Measurements from ENCODE around the gene FHDC1.

Gene FHDC1

GRCh38 chr4:152900395-152900794, 35.7 kb upstream of the FHDC1 start:
- no peak overlapping the region for H3K4me3 ChIP-seq
- H3K27ac ChIP-seq = no peak overlapping the region
- no peaks in the 10 kb centered on the region for H3K9me3 ChIP-seq (ENCODE audit: low read depth, low read length)
- H3K36me3 ChIP-seq (ENCODE audit: insufficient read depth, low read length) = no peaks in the 10 kb centered on the region
- no peak overlapping the region for H3K9ac ChIP-seq (ENCODE audit: insufficient read length)
- DNase-seq (ENCODE audit: low read depth, low spot score) = no peak
- TF ChIP-seq FOXP2 (optimal IDR thresholded peaks at IDR 0.05; ENCODE audit: control extremely low read depth, extremely low read length, insufficient read depth) (no peak), EZH2 (IDR thresholded peaks at IDR 0.05) (no peak), POLR2AphosphoS5 (IDR thresholded peaks at IDR 0.05; ENCODE audit: borderline replicate concordance, low read depth, low read length) (no peak)

- no peak for DNase-seq (ENCODE audit: low read depth, low spot score)
- Histone ChIP-seq H3K27ac (no peak overlapping the region), H3K4me3 (no peak overlapping the region), H3K9me3 (ENCODE audit: low read depth, low read length) (no peaks in the 10 kb centered on the region), H3K36me3 (ENCODE audit: insufficient read depth, low read length) (no peaks in the 10 kb centered on the region), H3K9ac (ENCODE audit: insufficient read length) (no peak overlapping the region)
- TF ChIP-seq FOXP2 (optimal IDR thresholded peaks at IDR 0.05; ENCODE audit: control extremely low read depth, extremely low read length, insufficient read depth) (no peak), EZH2 (IDR thresholded peaks at IDR 0.05) (no peak), POLR2AphosphoS5 (IDR thresholded peaks at IDR 0.05; ENCODE audit: borderline replicate concordance, low read depth, low read length) (no peak)
Observed at GRCh38 chr4:152901205-152901604, 34.9 kb upstream of the FHDC1 start.

- DNase-seq (ENCODE audit: low read depth, low spot score) = no peak
- Histone ChIP-seq H3K9ac (ENCODE audit: insufficient read length) (no peak overlapping the region), H3K4me3 (no peak overlapping the region), H3K36me3 (ENCODE audit: insufficient read depth, low read length) (no peaks in the 10 kb centered on the region), H3K9me3 (ENCODE audit: low read depth, low read length) (no peaks in the 10 kb centered on the region), H3K27ac (no peak overlapping the region)
- TF ChIP-seq EZH2 (IDR thresholded peaks at IDR 0.05) (no peak), POLR2AphosphoS5 (IDR thresholded peaks at IDR 0.05; ENCODE audit: borderline replicate concordance, low read depth, low read length) (no peak), FOXP2 (optimal IDR thresholded peaks at IDR 0.05; ENCODE audit: control extremely low read depth, extremely low read length, insufficient read depth) (no peak)
Observed at GRCh38 chr4:152903658-152904057, 32.5 kb upstream of the FHDC1 start.

GRCh38 chr4:152909901-152910300, 26.2 kb upstream of the FHDC1 start:
- Histone ChIP-seq H3K9ac (ENCODE audit: insufficient read length) (no peak overlapping the region), H3K27ac (no peak overlapping the region), H3K36me3 (ENCODE audit: insufficient read depth, low read length) (no peaks in the 10 kb centered on the region), H3K9me3 (ENCODE audit: low read depth, low read length) (no peaks in the 10 kb centered on the region), H3K4me3 (no peak overlapping the region)
- DNase-seq (ENCODE audit: low read depth, low spot score) = no peak
- TF ChIP-seq FOXP2 (optimal IDR thresholded peaks at IDR 0.05; ENCODE audit: control extremely low read depth, extremely low read length, insufficient read depth) (no peak), EZH2 (IDR thresholded peaks at IDR 0.05) (no peak), POLR2AphosphoS5 (IDR thresholded peaks at IDR 0.05; ENCODE audit: borderline replicate concordance, low read depth, low read length) (no peak)

GRCh38 chr4:152910521-152910920, 25.6 kb upstream of the FHDC1 start:
- no peak overlapping the region for H3K9ac ChIP-seq (ENCODE audit: insufficient read length)
- DNase-seq (ENCODE audit: low read depth, low spot score) = no peak
- H3K4me3 ChIP-seq = no peak overlapping the region
- H3K36me3 ChIP-seq (ENCODE audit: insufficient read depth, low read length) = no peaks in the 10 kb centered on the region
- H3K27ac ChIP-seq = no peak overlapping the region
- no peak for TF ChIP-seq FOXP2 (optimal IDR thresholded peaks at IDR 0.05; ENCODE audit: control extremely low read depth, extremely low read length, insufficient read depth)
- no peak for TF ChIP-seq EZH2 (IDR thresholded peaks at IDR 0.05)
- no peak for TF ChIP-seq POLR2AphosphoS5 (IDR thresholded peaks at IDR 0.05; ENCODE audit: borderline replicate concordance, low read depth, low read length)
- H3K9me3 ChIP-seq (ENCODE audit: low read depth, low read length) = no peaks in the 10 kb centered on the region

GRCh38 chr4:152917543-152918395, 18.4 kb upstream of the FHDC1 start:
- Histone ChIP-seq H3K27ac (no peak overlapping the region), H3K9me3 (ENCODE audit: low read depth, low read length) (no peaks in the 10 kb centered on the region), H3K36me3 (ENCODE audit: insufficient read depth, low read length) (0 out of 2 replicates have a peak, but pooled peaks cover 4% of the 10 kb centered on the region), H3K9ac (ENCODE audit: insufficient read length) (no peak overlapping the region), H3K4me3 (no peak overlapping the region)
- no peak for TF ChIP-seq FOXP2 (optimal IDR thresholded peaks at IDR 0.05; ENCODE audit: control extremely low read depth, extremely low read length, insufficient read depth)
- TF ChIP-seq POLR2AphosphoS5 (IDR thresholded peaks at IDR 0.05; ENCODE audit: borderline replicate concordance, low read depth, low read length) = no peak
- TF ChIP-seq EZH2 (IDR thresholded peaks at IDR 0.05) = no peak
- no peak for DNase-seq (ENCODE audit: low read depth, low spot score)

- H3K9ac ChIP-seq (ENCODE audit: insufficient read length) = no peak overlapping the region
- 0 out of 2 replicates have a peak, but pooled peaks cover 4% of the 10 kb centered on the region for H3K36me3 ChIP-seq (ENCODE audit: insufficient read depth, low read length)
- no peaks in the 10 kb centered on the region for H3K9me3 ChIP-seq (ENCODE audit: low read depth, low read length)
- no peak overlapping the region for H3K27ac ChIP-seq
- no peak for DNase-seq (ENCODE audit: low read depth, low spot score)
- TF ChIP-seq POLR2AphosphoS5 (IDR thresholded peaks at IDR 0.05; ENCODE audit: borderline replicate concordance, low read depth, low read length) = no peak
- no peak for TF ChIP-seq FOXP2 (optimal IDR thresholded peaks at IDR 0.05; ENCODE audit: control extremely low read depth, extremely low read length, insufficient read depth)
- TF ChIP-seq EZH2 (IDR thresholded peaks at IDR 0.05) = no peak
- H3K4me3 ChIP-seq = no peak overlapping the region
Observed at GRCh38 chr4:152919826-152920225, 16.3 kb upstream of the FHDC1 start.

DNA sequence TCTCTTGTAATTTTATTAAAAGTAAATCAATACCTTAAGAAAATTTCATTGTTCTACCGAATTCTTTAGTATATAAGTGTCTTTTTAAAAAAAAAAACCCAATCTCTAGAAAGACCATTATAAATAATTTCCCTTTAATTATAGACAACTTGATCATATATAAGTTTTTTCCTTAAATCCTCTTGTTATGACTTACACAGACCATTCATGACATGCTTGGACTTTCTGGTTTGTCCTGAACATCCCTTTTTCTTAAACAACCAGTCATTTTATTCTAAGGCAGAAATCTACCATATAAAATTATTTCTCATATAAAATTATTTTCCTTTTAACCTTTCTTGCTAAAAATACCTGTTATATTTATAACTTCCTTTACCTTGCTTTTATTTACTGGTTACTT, 15.4 kb upstream of the FHDC1 start:
- H3K9me3 ChIP-seq (ENCODE audit: low read depth, low read length) = no peaks in the 10 kb centered on the region
- H3K27ac ChIP-seq = no peak overlapping the region
- H3K4me3 ChIP-seq = no peak overlapping the region
- no peak for TF ChIP-seq POLR2AphosphoS5 (IDR thresholded peaks at IDR 0.05; ENCODE audit: borderline replicate concordance, low read depth, low read length)
- no peak for TF ChIP-seq FOXP2 (optimal IDR thresholded peaks at IDR 0.05; ENCODE audit: control extremely low read depth, extremely low read length, insufficient read depth)
- no peak for TF ChIP-seq EZH2 (IDR thresholded peaks at IDR 0.05)
- H3K36me3 ChIP-seq (ENCODE audit: insufficient read depth, low read length) = 0 out of 2 replicates have a peak, but pooled peaks cover 4% of the 10 kb centered on the region
- H3K9ac ChIP-seq (ENCODE audit: insufficient read length) = no peak overlapping the region
- no peak for DNase-seq (ENCODE audit: low read depth, low spot score)

All from SK-N-MC (cell line).